H7 (cell line): Measurements from ENCODE around the gene SPINK9. TPM values are rescaled to one million over a fixed set of nuclear protein-coding genes. Genes with fewer than 3 reads are reported as not detected.
"Not testable (repeated sequence)": the region's sequence is repeated elsewhere in the genome, so short reads cannot be mapped to it uniquely, and the experiment has no call there.

ENCODE experiments used
- DNase-seq: peaks from one replicate; pipeline ENCODE4 v3.0.0; 2012
- H3K27me3 ChIP-seq: 2 replicates; pipeline ENCODE4 v1.6.0; 2011; ENCODE audit warnings: mild to moderate bottlenecking, low read length; ENCODE audit not compliant: control insufficient read depth, insufficient read depth
- H3K36me3 ChIP-seq: replicated peaks from 2 replicates; pipeline ENCODE4 v1.5.1; 2011; ENCODE audit warnings: low read length; ENCODE audit not compliant: control insufficient read depth, insufficient read depth
- H3K4me3 ChIP-seq: 2 replicates; pipeline ENCODE4 v1.5.1; 2011; ENCODE audit warnings: low read depth, mild to moderate bottlenecking, control low read depth, low read length, moderate library complexity; ENCODE audit not compliant: insufficient read depth
- total RNA-seq: library from RNA; depleted of rRNA; stranded (reverse); fragments of >200 nt; shearing (Covaris generic); gene quantifications from 2 replicates; pipeline ENCODE4 v1.2.3, GENCODE V29; 2014; rRNA removed

SPINK9 gene, protein sequence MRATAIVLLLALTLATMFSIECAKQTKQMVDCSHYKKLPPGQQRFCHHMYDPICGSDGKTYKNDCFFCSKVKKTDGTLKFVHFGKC
- total RNA-seq: not detected in 2 replicates

DNA sequence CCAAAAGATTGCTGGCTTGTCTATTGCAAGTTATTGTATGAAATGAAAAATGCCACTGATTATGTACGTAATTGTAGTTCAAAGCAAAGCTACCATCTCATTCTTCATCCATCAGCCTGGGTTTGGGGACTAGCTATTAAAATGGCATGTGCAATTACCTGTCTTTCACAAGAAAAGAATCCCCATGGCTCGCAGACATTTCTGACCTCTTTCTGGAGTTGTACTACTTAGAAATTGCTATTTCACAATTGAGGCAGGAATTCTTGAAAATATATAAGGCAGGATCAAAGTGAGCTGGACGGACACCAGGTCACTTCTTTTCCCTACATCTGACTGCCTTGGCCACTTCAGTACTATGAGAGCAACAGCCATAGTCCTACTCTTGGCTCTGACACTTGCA is at the start of gene SPINK9:
Gene SPINK9 (plus strand): TSS at position 301 of the 400 bp plus-strand sequence. CDS start 55 bp downstream, at position 356.
- H3K4me3 ChIP-seq: no peak within 1 kb of the TSS
- no peak for DNase-seq
- no peaks in the 10 kb centered on the region for H3K36me3 ChIP-seq
- no peaks in the 10 kb centered on the region for H3K27me3 ChIP-seq

DNA sequence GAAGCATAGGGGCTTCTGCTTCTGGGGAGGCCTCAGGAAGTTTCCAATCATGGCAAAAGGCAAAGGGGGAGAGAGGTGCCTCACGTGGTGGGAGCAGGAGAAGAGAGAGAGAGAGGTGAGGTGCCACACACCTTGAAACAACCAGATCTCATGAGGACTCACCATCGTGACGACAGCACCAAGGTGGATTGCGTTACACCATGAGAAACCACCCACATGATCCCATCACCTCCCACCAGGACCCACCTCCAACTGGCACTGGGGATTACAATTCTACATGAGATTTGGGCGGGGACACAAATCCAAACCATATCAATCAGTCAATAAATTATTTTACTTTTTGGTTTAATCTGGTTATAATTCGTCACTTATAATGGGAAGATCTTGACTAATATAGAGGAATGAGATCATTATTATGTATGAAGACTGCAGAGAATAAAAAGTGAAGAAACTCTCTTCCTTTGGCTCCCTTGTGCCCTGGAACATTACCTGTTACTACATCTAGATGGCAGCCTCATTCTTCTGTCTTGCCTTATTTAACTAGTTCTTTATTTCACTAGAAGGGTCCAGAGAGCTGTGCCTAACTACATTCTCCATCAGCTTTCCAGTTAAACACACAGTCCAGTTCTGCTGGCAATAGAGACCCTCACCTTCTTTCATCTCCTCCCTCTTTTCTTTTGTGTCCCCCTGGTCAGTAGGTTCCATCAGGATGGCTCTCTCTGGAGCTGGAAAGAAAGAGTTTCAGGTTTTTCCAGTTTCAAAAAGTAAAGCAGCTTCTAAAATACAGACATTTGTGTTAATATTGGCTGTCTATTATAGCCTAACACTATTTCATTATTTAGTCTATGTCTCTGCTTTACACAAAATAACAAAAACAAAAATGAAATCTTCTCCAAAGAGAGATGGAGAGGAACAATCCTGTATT is 44.8 kb upstream of the SPINK9 start:
- Histone ChIP-seq H3K36me3 (no peaks in the 10 kb centered on the region), H3K4me3 (no peak overlapping the region), H3K27me3 (no peaks in the 10 kb centered on the region)
- DNase-seq: peak; percentile 24

DNA sequence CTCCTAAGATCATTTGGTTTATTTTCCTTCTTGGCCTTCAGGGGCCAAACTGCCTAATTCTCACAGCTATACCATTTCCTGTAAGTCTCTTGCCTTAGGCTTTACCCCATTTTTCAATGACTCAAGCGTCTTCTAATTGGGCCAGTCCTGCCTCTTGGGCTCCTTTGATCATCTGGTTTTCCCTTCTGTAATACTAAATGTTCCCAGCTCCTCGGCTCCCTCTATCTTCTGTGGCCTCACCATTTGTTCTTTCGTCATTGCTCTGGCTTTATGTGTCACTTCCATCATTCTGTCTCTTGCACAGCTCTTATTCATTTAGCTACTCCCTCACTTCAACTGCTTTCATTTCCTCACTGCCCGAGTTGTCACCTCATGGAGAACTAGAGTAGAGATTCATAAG is 37.6 kb upstream of the SPINK9 start:
- Histone ChIP-seq H3K36me3 (no peaks in the 10 kb centered on the region), H3K4me3 (no peak overlapping the region)
- no peak for DNase-seq

DNA sequence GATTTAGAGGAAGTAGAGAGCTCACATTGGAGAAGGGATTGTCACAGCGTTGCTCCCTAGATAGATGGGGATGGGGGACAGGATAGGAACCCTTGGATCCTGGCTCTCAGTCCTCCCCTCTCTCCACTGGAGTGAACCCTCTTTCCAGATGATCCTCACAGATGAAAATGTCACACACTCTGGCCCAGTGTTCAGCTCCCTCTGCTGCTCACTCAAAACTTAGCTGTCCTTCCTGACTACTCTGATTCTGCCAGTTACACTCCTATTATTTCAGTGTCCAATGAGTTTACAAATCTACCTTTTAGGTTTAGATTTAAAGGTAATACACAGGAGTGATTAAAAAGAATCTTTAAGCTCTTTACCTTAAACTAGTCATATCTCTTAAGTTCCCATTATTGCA is 28.9 kb upstream of the SPINK9 start:
- Histone ChIP-seq H3K36me3 (no peaks in the 10 kb centered on the region), H3K4me3 (no peak overlapping the region), H3K27me3 (no peaks in the 10 kb centered on the region)
- DNase-seq: no peak

More for the DNA sequence above, 37.6 kb upstream of the SPINK9 start:
- no peaks in the 10 kb centered on the region for H3K27me3 ChIP-seq

DNA sequence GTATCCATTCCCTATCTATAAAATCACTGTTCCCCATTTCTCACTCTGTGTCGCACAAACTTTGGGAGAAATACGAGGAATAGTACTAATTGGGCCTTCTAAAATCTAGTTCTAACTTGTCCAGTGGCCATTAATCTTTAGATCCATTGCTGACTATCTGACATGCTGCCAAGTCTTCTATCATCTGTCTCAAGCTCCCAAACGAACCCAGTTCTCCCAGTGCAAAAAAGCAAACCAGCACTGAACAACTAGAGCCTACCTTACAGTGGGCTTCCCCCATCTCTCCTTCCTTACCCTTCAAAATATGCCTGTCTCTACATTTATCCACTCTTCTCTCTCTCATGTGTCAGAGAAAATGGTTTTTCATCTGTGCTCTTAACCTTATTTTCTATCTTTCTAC is 26.3 kb upstream of the SPINK9 start:
- H3K27me3 ChIP-seq: no peaks in the 10 kb centered on the region
- no peaks in the 10 kb centered on the region for H3K36me3 ChIP-seq
- H3K4me3 ChIP-seq: no peak overlapping the region
- no peak for DNase-seq

DNA sequence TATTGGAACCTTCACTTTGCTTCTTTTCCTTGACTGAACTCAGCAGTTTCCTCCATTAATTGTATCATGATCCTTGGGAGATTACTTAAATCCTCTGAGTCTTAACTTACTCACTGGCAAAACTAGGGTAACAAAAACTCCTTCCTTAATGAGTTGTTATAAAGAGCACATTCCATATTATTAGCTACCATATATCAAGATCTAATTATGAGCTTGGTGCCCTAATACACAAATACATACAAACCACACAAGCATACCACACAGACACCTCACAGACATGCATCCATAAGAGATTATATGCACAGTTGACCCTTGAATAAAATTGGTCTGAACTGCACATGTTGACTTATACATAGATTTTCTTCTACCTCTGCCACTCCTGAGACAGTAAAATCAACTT is 25.6 kb upstream of the SPINK9 start:
- no peaks in the 10 kb centered on the region for H3K27me3 ChIP-seq
- no peak for DNase-seq
- H3K36me3 ChIP-seq: no peaks in the 10 kb centered on the region
- no peak overlapping the region for H3K4me3 ChIP-seq

DNA sequence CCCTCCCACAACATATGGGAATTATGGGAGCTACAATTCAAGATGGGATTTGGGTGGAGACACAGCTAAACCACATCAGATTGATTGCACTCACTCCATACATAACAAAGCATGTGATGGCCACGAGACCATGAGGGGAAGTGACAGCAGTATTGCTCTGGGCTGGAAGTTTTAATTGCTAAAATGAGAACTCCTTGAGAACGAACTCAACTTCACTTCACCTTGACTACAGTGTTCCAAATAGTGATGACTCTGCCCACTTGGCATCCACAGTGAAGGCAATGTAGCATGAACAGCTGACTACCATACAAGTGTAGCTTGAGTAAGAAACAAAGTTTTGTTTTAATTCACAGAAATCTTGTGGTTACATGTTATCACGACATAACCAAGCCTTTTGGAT is 23.9 kb upstream of the SPINK9 start:
- Histone ChIP-seq H3K4me3 (no peak overlapping the region), H3K36me3 (no peaks in the 10 kb centered on the region), H3K27me3 (no peaks in the 10 kb centered on the region)
- DNase-seq: no peak

DNA sequence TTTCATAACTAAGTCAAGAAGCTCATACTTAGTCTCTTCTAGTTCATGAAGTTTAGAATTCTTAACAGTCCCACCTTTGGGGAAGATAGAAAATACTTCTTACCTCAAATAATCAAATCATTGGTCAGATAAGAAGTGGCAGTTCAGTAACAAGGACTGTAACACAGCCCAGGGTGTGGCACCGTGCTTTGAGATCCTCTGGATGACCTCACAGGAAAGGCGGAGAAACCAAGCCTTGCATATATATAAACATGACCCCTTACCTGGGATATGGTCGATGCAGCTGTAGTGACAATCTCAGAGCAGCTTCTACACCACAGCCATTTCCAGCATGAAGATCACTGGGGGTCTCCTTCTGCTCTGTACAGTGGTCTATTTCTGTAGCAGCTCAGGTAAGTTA is 23.2 kb upstream of the SPINK9 start, which contains the start of gene SPINK7:
Gene SPINK7 (plus strand): TSS at position 271 of the 400 bp plus-strand sequence. CDS start 61 bp downstream, at position 332.
- Histone ChIP-seq H3K36me3 (no peaks in the 10 kb centered on the region), H3K4me3 (no peak within 1 kb of the TSS), H3K27me3 (no peaks in the 10 kb centered on the region)
- no peak for DNase-seq

DNA sequence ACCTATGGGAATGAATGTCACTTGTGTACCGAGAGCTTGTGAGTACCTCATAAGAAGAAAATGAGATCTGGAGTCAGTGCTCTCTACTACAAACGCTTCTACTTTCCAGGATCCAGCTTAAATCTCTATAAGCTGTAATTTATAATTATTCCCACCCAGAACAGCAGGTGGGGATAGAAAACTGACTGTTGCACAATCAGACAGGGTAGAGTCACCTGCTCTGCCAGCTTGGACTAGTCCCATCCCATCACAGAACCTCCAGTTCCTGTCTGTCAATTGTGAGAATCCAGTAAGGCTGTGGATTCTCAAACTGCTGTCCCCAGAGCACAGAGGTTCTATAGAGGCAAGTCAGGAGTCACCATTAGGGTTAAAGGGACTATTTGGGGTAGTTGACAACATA is 21.2 kb upstream of the SPINK9 start:
- DNase-seq: no peak
- no peaks in the 10 kb centered on the region for H3K36me3 ChIP-seq
- no peak overlapping the region for H3K4me3 ChIP-seq
- no peaks in the 10 kb centered on the region for H3K27me3 ChIP-seq

DNA sequence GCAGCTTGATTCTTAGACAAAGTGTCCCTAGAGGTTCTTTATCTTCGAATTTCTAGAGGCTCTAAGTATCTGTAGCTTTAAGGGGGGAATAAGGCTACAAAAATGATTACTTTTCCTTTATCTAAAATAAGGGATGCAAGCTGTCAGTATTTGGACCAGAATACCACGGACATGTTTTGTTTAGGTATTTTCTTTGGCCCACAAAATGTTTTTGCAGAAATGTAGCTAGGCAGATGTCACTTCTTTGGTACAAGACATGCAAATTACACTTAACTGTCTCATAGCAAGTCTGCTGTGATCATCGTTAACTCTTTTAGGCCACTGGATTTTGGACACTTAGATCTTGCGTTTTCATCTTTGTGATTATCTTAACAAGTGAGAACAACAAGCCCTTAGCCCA is 20.6 kb upstream of the SPINK9 start:
- H3K36me3 ChIP-seq: no peaks in the 10 kb centered on the region
- no peak overlapping the region for H3K4me3 ChIP-seq
- no peaks in the 10 kb centered on the region for H3K27me3 ChIP-seq

DNA sequence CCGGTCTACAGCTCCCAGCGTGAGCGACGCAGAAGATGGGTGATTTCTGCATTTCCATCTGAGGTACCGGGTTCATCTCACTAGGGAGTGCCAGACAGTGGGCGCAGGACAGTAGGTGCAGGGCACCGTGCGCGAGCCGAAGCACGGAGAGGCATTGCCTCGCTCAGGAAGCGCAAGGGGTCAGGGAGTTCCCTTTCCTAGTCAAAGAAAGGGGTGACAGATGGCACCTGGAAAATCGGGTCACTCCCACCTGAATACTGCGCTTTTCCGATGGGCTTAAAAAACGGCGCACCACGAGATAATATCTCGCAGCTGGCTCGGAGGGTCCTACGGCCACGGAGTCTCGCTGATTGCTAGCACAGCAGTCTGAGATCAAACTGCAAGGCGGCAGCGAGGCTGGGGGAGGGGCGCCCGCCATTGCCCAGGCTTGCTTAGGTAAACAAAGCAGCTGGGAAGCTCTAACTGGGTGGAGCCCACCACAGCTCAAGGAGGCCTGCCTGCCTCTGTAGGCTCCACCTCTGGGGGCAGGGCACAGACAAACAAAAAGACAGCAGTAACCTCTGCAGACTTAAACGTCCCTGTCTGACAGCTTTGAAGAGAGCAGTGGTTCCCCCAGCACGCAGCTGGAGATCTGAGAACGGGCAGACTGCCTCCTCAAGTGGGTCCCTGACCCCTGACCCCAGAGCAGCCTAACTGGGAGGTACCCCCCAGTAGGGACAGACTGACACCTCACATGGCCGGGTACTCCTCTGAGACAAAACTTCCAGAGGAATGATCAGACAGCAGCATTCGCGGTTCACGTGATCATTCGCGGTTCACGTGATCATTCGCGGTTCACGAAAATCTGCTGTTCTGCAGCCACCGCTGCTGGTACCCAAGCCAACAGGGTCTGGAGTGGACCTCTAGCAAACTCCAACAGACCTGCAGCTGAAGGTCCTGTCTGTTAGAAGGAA is 15.1 kb upstream of the SPINK9 start:
- H3K36me3 ChIP-seq, DNase-seq, H3K27me3 ChIP-seq: not testable (repeated sequence)
- H3K4me3 ChIP-seq: peak overlapping the region; percentile 43

More for the DNA sequence above, 20.6 kb upstream of the SPINK9 start:
- DNase-seq: no peak

DNA sequence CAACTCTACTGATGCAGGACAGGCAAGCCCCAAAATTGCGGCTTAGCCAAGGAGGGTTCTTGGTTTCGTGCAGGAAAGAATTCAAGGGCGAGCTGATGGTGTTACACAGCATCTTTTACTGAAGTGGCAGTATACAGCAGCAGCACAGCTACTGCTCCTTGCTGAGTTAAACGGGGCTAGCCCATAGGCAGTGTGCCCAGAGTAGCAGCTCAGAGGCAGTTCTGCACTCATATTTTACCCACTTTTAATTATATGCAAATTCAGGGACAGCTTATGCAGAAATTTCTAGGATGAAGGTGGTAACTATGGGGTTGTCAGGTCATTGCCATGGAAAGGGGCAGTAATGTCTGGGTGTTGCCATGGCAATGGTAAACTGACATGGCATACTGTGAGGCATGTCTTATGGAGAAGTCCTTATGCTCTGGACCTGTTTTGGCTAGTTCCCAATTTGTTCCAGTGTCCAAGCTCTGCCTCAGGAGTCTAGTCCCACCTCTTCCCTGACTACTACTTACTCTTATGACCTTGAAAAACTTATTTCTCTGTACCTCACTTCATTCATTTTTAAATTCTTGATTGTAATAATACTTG is 2.0 kb upstream of the SPINK9 start:
- no peak overlapping the region for H3K4me3 ChIP-seq
- DNase-seq: no peak
- H3K27me3 ChIP-seq: no peaks in the 10 kb centered on the region
- no peaks in the 10 kb centered on the region for H3K36me3 ChIP-seq

DNA sequence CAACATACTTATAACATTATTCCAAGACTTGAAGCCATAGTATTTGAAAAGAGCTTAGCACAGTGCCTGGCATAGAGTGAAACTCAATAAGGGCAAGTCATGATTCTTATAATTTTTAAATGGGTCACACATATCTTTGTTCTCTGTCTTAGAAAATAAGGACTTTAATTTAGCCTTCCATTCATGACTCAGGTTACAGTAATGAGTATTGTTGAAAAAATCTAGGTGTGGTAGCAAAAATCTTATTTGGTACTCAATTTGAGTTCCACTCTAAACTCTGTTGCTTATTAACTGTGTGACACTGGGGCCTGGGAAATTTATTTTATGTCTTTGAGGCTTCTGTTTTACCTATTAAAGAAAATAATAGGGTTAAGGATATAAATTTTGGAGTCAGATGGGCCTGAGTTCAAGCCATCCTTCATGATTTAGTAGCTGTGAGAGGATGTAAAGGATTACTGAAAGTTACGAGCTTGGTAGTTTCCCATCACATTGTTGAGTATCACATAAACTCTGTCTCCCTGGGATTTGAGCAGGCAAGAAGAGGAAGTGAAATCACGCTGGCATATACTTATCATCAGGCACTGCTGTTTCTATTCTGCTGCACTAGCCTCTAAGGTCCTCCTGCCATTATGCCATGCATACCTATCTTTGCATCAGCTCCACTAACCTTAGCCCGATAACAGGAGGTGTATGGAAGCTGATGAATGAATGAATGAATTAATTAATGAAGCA is 1.5 kb downstream of the SPINK9 start:
- Histone ChIP-seq H3K27me3 (no peaks in the 10 kb centered on the region), H3K4me3 (no peak overlapping the region), H3K36me3 (no peaks in the 10 kb centered on the region)
- no peak for DNase-seq
